HG03066 (cell line): ENCODE data around the gene IQGAP2.
"Not testable (repeated sequence)": the region's sequence is repeated elsewhere in the genome, so short reads cannot be mapped to it uniquely, and the experiment has no call there.

ENCODE experiments used
- ATAC-seq: cut with Tn5 transposase; IDR thresholded peaks from one replicate; pipeline ENCODE4 v1.9.1; 2021; ENCODE audit warnings: low read depth; ENCODE audit not compliant: unreplicated experiment

The IQGAP2 gene

GRCh38 chr5:76413746-76414145, 10.7 kb downstream of the IQGAP2 start:
- no peak for ATAC-seq

- ATAC-seq: no peak
Observed at GRCh38 chr5:76414788-76415187, 11.7 kb downstream of the IQGAP2 start.

- ATAC-seq: no peak
Observed at GRCh38 chr5:76415855-76416254, 12.8 kb downstream of the IQGAP2 start.

- no peak for ATAC-seq
Observed at GRCh38 chr5:76419597-76420298, 16.7 kb downstream of the IQGAP2 start.

GRCh38 chr5:76422227-76422626, 19.1 kb downstream of the IQGAP2 start:
- ATAC-seq: no peak

- ATAC-seq: no peak
Observed at GRCh38 chr5:76422742-76423141, 19.7 kb downstream of the IQGAP2 start.

GRCh38 chr5:76425146-76425545, 22.1 kb downstream of the IQGAP2 start:
- no peak for ATAC-seq

GRCh38 chr5:76425928-76426804, 23.1 kb downstream of the IQGAP2 start:
- ATAC-seq: no peak

GRCh38 chr5:76427206-76428140, 24.4 kb downstream of the IQGAP2 start:
- no peak for ATAC-seq

- ATAC-seq: not testable (repeated sequence)
Observed at GRCh38 chr5:76428550-76428949, 25.5 kb downstream of the IQGAP2 start.

GRCh38 chr5:76433261-76433660, 30.2 kb downstream of the IQGAP2 start:
- ATAC-seq: no peak

- not testable (repeated sequence) for ATAC-seq
Observed at GRCh38 chr5:76437507-76437906, 34.4 kb downstream of the IQGAP2 start.

- no peak for ATAC-seq
Observed at GRCh38 chr5:76438025-76438424, 34.9 kb downstream of the IQGAP2 start.

- no peak for ATAC-seq
Observed at GRCh38 chr5:76439201-76439600, 36.1 kb downstream of the IQGAP2 start.

GRCh38 chr5:76439929-76440328, 36.8 kb downstream of the IQGAP2 start:
- ATAC-seq: no peak

- ATAC-seq: no peak
Observed at GRCh38 chr5:76441101-76441500, 38.0 kb downstream of the IQGAP2 start.

GRCh38 chr5:76441890-76442673, 39.0 kb downstream of the IQGAP2 start:
- ATAC-seq: no peak

GRCh38 chr5:76443066-76443800, 40.1 kb downstream of the IQGAP2 start:
- ATAC-seq: no peak

GRCh38 chr5:76445063-76445462, 42.0 kb downstream of the IQGAP2 start:
- ATAC-seq: no peak
